Fibroblast of upper back skin (primary cell): ENCODE measurements around the gene RALGAPA2.
"Not testable (repeated sequence)": the region's sequence is repeated elsewhere in the genome, so short reads cannot be mapped to it uniquely, and the experiment has no call there.

Experiments used
- DNase-seq: peaks from one replicate; pipeline ENCODE4 v3.0.0-alpha.2; 2013

The RALGAPA2 gene

GRCh38 chr20:20362774-20363433 is 349.5 kb downstream of the RALGAPA2 start:
- no peak for DNase-seq

DNA sequence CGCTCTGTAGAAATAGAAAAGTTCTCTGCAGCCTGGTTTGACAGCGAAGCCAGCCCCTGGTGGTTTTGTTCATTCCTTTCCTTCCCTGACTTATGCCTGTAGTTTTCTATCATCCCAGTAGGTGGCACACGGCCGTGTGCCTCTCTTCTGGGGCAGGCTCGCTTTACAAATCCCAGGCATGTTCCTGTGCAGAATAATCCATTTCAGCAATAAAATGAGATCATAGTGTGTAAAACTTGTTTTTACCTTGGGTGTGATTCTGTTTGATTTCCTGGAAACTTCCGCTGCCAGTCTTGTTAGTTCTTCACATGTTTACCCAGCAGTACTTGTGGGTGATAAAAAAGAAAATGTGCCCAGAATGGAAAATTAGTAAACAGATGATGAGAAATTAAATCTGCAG is 352.0 kb downstream of the RALGAPA2 start:
- peak; percentile 62 for DNase-seq

DNA sequence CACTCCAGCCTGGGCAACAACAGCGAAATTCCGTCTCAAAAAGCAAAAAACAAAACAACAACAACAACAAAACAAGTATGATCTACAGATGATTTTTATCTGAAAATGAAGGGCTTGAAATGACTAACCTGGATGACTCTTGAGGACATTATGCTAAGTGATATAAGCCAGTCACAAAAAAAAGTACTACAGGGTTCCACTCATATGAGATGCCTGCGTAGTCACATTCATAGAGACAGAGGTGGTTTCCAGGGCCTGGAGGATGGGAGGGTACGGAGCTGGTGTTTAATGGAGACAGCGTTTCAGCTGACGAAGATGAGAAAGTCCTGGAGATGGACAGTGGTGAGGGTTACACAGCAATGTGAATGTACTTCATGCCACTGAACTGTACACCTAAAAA is 352.8 kb downstream of the RALGAPA2 start:
- no peak for DNase-seq

DNA sequence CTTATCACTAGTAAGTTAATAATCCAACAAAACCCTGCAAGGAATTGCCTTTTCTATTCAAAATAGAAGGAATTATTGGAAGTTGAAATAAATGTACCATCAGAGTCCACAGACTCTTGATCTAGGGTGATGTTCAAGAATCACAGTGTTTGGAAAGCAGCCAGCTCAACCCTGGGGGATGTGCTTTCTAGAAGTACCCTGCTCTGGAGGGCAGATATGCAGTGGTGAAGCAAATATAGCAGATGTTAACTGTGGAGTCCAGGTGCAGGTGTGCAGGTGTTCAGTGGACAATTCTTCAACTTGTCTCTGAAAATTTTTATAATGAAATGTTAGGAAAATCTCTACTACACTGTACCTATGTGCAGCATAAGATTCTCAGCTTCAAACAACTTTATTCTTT is 353.6 kb downstream of the RALGAPA2 start:
- DNase-seq: no peak

GRCh38 chr20:20355503-20355902 is 356.9 kb downstream of the RALGAPA2 start:
- DNase-seq: not testable (repeated sequence)

GRCh38 chr20:20353576-20353975 is 358.9 kb downstream of the RALGAPA2 start:
- no peak for DNase-seq

- DNase-seq: no peak
These were observed 368.0 kb downstream of the RALGAPA2 start for GRCh38 chr20:20344476-20344875.

GRCh38 chr20:20343932-20344331 is 368.5 kb downstream of the RALGAPA2 start:
- DNase-seq: no peak
